SK-N-SH treated with all-trans-retinoic acid at 6 μM for 48 hours (cell line): ENCODE measurements around the gene TLE4.

Source experiments
- ATAC-seq: fragments of 200-7000 bp; cut with Tn5 transposase; 3 replicates; pipeline ENCODE4 v1.9.1; 2020; ENCODE audit warnings: mild to moderate bottlenecking, moderate library complexity
- BACH2 ChIP-seq: fragments of 250-450 bp; sonication (Bioruptor Pico); IDR thresholded peaks from 2 replicates; pipeline ENCODE4 v1.9.0; 2021; ENCODE audit warnings: mild to moderate bottlenecking, borderline replicate concordance
- CREB5 ChIP-seq: fragments of 250-450 bp; sonication (Bioruptor Pico); IDR thresholded peaks from 2 replicates; pipeline ENCODE4 v1.5.1; 2020; ENCODE audit warnings: low read depth, mild to moderate bottlenecking, moderate library complexity
- CSDC2 ChIP-seq: fragments of 250-450 bp; sonication (Bioruptor Pico); IDR thresholded peaks from 2 replicates; pipeline ENCODE4 v1.5.0; 2020; ENCODE audit warnings: mild to moderate bottlenecking, moderate library complexity
- CSRNP3 ChIP-seq: fragments of 250-450 bp; sonication (Bioruptor Pico); IDR thresholded peaks from 2 replicates; pipeline ENCODE4 v1.5.1; 2021; ENCODE audit warnings: mild to moderate bottlenecking, moderate library complexity
- ESRRG ChIP-seq: fragments of 250-450 bp; sonication (Bioruptor Pico); IDR thresholded peaks from 2 replicates; pipeline ENCODE4 v1.6.1; 2021; ENCODE audit warnings: mild to moderate bottlenecking
- GLIS3 ChIP-seq: fragments of 250-450 bp; sonication (Bioruptor Pico); IDR thresholded peaks from 2 replicates; pipeline ENCODE4 v1.5.0; 2020; ENCODE audit warnings: mild to moderate bottlenecking, moderate library complexity
- ISL1 ChIP-seq: fragments of 250-450 bp; sonication (Bioruptor Pico); IDR thresholded peaks from 2 replicates; pipeline ENCODE4 v2.1.2; 2022; ENCODE audit warnings: mild to moderate bottlenecking, moderate library complexity
- OSR1 ChIP-seq: fragments of 250-450 bp; sonication (Bioruptor Pico); IDR thresholded peaks from 2 replicates; pipeline ENCODE4 v1.8.0; 2022; ENCODE audit warnings: moderate library complexity, mild to moderate bottlenecking, inconsistent platforms
- PATZ1 ChIP-seq: fragments of 250-450 bp; sonication (Bioruptor Pico); IDR thresholded peaks from 2 replicates; pipeline ENCODE4 v1.8.0; 2020; ENCODE audit warnings: mild to moderate bottlenecking, moderate library complexity, borderline replicate concordance
- POU6F1 ChIP-seq: fragments of 250-450 bp; sonication (Bioruptor Pico); IDR thresholded peaks from 2 replicates; pipeline ENCODE4 v1.8.0; 2021; ENCODE audit warnings: low read depth, mild to moderate bottlenecking, moderate library complexity, borderline replicate concordance
- PPARA ChIP-seq: fragments of 250-450 bp; sonication (Bioruptor Pico); IDR thresholded peaks from 2 replicates; pipeline ENCODE4 v1.5.0; 2020; ENCODE audit warnings: mild to moderate bottlenecking, borderline replicate concordance
- RARB ChIP-seq: fragments of 250-450 bp; sonication (Bioruptor Pico); IDR thresholded peaks from 2 replicates; pipeline ENCODE4 v1.8.0; 2021; ENCODE audit warnings: mild to moderate bottlenecking, moderate library complexity
- SNAI2 ChIP-seq: fragments of 250-450 bp; sonication (Bioruptor Pico); IDR thresholded peaks from 2 replicates; pipeline ENCODE4 v1.5.0; 2020; ENCODE audit warnings: mild to moderate bottlenecking, moderate library complexity
- TCF4 ChIP-seq: fragments of 250-450 bp; sonication (Bioruptor Pico); IDR thresholded peaks from 2 replicates; pipeline ENCODE4 v1.8.0; 2021; ENCODE audit warnings: mild to moderate bottlenecking, moderate library complexity, borderline replicate concordance
- ZC3H10 ChIP-seq: fragments of 250-450 bp; sonication (Bioruptor Pico); IDR thresholded peaks from 2 replicates; pipeline ENCODE4 v1.5.1; 2021; ENCODE audit warnings: mild to moderate bottlenecking, moderate library complexity
- ZNF565 ChIP-seq: fragments of 450-650 bp; formaldehyde crosslinking; conservative IDR thresholded peaks from 2 replicates; pipeline ENCODE4 v1.5.0; 2020; ENCODE audit warnings: low read depth, mild to moderate bottlenecking, moderate library complexity
- ZNF70 ChIP-seq: fragments of 450-650 bp; formaldehyde crosslinking; IDR thresholded peaks from 2 replicates; pipeline ENCODE4 v1.5.0; 2020; ENCODE audit warnings: mild to moderate bottlenecking, moderate library complexity
- ZNF8 ChIP-seq: fragments of 450-650 bp; formaldehyde crosslinking; IDR thresholded peaks from 2 replicates; pipeline ENCODE4 v1.5.0; 2020; ENCODE audit warnings: mild to moderate bottlenecking, moderate library complexity

Gene TLE4

GRCh38 chr9:79707589-79707988 lies 135.8 kb downstream of the TLE4 start (continued):
- no peak for TF ChIP-seq POU6F1 (CRISPR knock-in tag)
- no peak for TF ChIP-seq PPARA

GRCh38 chr9:79708541-79708940 lies 136.8 kb downstream of the TLE4 start:
- TF ChIP-seq TCF4 (no peak), ESRRG (CRISPR knock-in tag) (no peak), SNAI2 (CRISPR knock-in tag) (no peak), ZNF565 (CRISPR knock-in tag) (no peak), ZC3H10 (no peak), CSRNP3 (CRISPR knock-in tag) (no peak), POU6F1 (CRISPR knock-in tag) (no peak), RARB (CRISPR knock-in tag) (no peak)
- ATAC-seq: no peak

GRCh38 chr9:79709743-79710674 lies 138.2 kb downstream of the TLE4 start:
- TF ChIP-seq ZNF70 (no peak), CSRNP3 (CRISPR knock-in tag) (no peak), ZNF8 (no peak), ZNF565 (CRISPR knock-in tag) (no peak), OSR1 (CRISPR knock-in tag) (no peak), ZC3H10 (no peak), ISL1 (CRISPR knock-in tag) (no peak), PPARA (no peak), CSDC2 (CRISPR knock-in tag) (no peak), BACH2 (CRISPR knock-in tag) (no peak), ESRRG (CRISPR knock-in tag) (no peak), CREB5 (CRISPR knock-in tag) (no peak), PATZ1 (CRISPR knock-in tag) (no peak), SNAI2 (CRISPR knock-in tag) (no peak), TCF4 (no peak), POU6F1 (CRISPR knock-in tag) (no peak), RARB (CRISPR knock-in tag) (no peak), GLIS3 (no peak)
- ATAC-seq: no peak
